ENCODE data around the gene SART1.
"Not testable (repeated sequence)": the region's sequence is repeated elsewhere in the genome, so short reads cannot be mapped to it uniquely, and the experiment has no call there.

SART1 gene

DNA sequence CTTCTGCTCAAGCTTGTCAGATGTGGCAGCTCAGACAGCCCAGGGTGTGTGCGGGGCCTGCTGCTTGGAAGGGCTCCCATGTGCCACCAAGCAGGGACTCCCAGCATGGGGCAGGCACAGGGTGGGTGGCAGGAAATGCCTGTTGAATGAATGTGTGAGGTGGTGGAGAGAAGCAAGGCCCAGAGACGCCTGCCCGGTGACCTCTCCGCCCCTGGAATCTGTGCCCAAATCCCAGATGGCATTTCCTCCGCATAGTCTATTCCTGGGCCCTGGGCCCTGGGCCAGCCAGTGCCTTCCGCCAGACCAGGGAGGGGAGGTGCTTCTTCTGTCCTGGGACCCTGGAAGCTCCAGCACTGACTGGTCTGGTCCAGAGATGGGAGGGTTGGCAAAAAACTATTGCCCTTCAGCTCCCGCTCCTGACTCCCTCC, 53.9 kb downstream of the SART1 start:
- Histone ChIP-seq H3K4me3 (ENCODE audit: low read depth, low read length) (no peak overlapping the region), H3K9ac (ENCODE audit: low read depth, low read length) (no peak overlapping the region), H3K36me3 (ENCODE audit: control insufficient read depth, insufficient read depth, low read length) (no peaks in the 10 kb centered on the region), H3K27me3 (ENCODE audit: control insufficient read depth, insufficient read depth, low read length) (peaks cover 10% of the 10 kb centered on the region), H3K9me3 (ENCODE audit: control insufficient read depth, insufficient read depth, low read length) (no peaks in the 10 kb centered on the region), H3K4me1 (ENCODE audit: control insufficient read depth, insufficient read depth, low read length) (no peaks in the 10 kb centered on the region)

DNA sequence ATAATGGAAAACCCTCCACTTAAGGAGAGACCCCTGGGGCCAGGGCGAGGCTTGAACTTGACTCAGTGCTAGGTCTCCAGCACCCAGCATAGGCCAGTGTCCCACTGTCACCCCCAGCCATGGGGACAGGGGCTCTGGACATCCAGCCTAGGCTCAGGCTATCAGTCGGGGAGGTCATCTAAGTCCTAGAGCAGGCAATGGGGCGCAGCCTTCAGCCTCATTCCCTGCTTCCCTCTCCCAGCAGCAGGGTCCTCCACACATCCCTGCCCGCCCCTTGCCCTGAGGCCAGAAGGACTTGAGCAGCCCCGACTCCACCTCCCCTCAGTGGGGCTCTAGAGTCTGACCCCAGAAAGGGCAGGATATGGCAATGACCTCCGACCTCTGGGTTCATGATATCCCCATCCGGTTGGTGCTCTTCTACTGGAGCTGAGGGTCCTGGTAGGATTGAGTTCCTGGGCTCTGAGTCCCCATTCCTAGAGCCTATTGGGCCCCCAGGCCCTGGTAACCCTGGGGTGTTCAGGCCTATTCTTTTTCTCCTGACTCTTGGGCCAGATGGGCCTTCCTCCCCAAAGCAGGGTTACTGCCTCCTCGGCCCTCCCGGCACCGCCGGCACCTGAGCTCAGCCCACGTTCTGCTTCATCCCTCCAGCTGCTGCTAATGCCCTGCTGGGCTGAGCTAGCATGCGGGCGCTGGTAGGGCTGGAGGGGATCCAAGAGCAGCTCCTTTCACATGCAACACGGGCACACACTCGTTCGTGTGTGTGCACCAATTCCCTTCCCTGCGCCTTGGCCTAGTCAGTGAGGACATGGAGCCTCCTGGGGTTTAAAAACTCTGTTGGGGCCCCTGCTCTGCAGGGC, 54.6 kb downstream of the SART1 start:
- H3K4me1 ChIP-seq (ENCODE audit: control insufficient read depth, insufficient read depth, low read length), result no peaks in the 10 kb centered on the region
- H3K4me3 ChIP-seq (ENCODE audit: low read depth, low read length), result no peak overlapping the region
- H3K9ac ChIP-seq (ENCODE audit: low read depth, low read length), result no peak overlapping the region

DNA sequence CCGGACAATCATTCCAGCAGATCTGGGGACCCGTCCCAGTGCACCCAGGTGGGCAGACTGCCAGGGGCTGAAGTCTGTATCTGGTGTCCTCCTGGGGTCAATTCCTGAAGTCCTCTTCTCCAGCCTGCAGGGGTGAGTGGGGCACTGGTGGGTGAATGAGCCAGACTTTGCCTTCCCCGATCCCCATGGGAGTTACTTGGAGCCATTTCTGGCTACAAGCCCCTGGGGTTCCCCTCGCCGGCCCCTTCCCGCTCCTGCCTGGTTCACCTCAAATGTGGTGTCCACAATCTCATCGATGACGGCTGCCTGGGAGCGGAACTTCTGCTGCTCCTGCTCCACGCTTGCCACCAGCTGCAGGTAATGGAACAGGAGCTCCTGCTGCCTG, 55.3 kb downstream of the SART1 start:
- Histone ChIP-seq H3K4me3 (ENCODE audit: low read depth, low read length) (no peak overlapping the region), H3K9ac (ENCODE audit: low read depth, low read length) (no peak overlapping the region), H3K9me3 (ENCODE audit: control insufficient read depth, insufficient read depth, low read length) (no peaks in the 10 kb centered on the region), H3K36me3 (ENCODE audit: control insufficient read depth, insufficient read depth, low read length) (no peaks in the 10 kb centered on the region), H3K27me3 (ENCODE audit: control insufficient read depth, insufficient read depth, low read length) (peaks cover 9% of the 10 kb centered on the region), H3K4me1 (ENCODE audit: control insufficient read depth, insufficient read depth, low read length) (no peaks in the 10 kb centered on the region)

More for the DNA sequence above, 54.6 kb downstream of the SART1 start:
- Histone ChIP-seq H3K27me3 (ENCODE audit: control insufficient read depth, insufficient read depth, low read length) (peaks cover 10% of the 10 kb centered on the region), H3K36me3 (ENCODE audit: control insufficient read depth, insufficient read depth, low read length) (no peaks in the 10 kb centered on the region), H3K9me3 (ENCODE audit: control insufficient read depth, insufficient read depth, low read length) (no peaks in the 10 kb centered on the region)

DNA sequence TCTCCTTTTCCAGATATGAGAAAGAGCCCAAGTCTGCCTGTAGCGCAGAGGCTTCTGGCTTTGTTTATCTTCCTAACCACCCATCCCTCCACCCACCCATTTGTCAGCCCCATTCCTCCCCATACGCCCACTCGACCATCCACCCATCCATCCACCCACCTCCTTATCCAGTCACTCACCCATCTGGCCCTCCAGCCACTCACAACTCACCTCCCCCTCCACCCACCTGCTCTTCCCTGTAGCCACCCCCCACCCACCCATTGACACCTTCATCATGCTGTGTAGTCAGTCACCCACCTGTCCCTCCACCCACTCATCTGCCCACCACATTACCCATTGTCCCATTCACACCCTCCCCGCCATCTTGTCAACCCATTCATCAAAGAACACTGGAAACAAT, 55.8 kb downstream of the SART1 start:
- no peaks in the 10 kb centered on the region for H3K36me3 ChIP-seq (ENCODE audit: control insufficient read depth, insufficient read depth, low read length)
- no peaks in the 10 kb centered on the region for H3K4me1 ChIP-seq (ENCODE audit: control insufficient read depth, insufficient read depth, low read length)
- H3K4me3 ChIP-seq (ENCODE audit: low read depth, low read length), result no peak overlapping the region
- H3K9me3 ChIP-seq (ENCODE audit: control insufficient read depth, insufficient read depth, low read length), result no peaks in the 10 kb centered on the region
- no peak overlapping the region for H3K9ac ChIP-seq (ENCODE audit: low read depth, low read length)
- peaks cover 8% of the 10 kb centered on the region for H3K27me3 ChIP-seq (ENCODE audit: control insufficient read depth, insufficient read depth, low read length)

DNA sequence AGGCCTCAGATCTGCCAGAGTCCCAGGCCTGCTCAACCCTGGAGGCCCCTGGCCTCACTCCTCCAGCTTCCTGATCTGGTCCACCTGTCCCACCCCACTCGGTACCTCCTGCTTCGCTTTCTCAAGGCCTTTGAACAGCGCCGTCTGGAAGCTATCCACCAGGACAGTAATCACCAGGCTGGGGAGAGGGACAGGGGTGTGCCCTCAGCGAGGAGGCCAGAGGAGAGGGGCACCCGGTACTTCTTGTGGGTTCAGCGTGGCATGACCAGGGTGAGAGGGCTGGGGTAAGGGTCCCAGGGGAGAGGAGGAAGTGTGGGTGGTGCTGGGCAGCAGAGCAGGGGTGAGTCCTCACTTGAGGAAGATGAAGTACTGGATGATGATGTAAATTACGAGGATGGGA, 58.7 kb downstream of the SART1 start:
- no peaks in the 10 kb centered on the region for H3K9me3 ChIP-seq (ENCODE audit: control insufficient read depth, insufficient read depth, low read length)
- H3K36me3 ChIP-seq (ENCODE audit: control insufficient read depth, insufficient read depth, low read length), result no peaks in the 10 kb centered on the region
- H3K27me3 ChIP-seq (ENCODE audit: control insufficient read depth, insufficient read depth, low read length), result peaks cover 10% of the 10 kb centered on the region
- H3K4me1 ChIP-seq (ENCODE audit: control insufficient read depth, insufficient read depth, low read length), result no peaks in the 10 kb centered on the region
- no peak overlapping the region for H3K4me3 ChIP-seq (ENCODE audit: low read depth, low read length)
- H3K9ac ChIP-seq (ENCODE audit: low read depth, low read length), result no peak overlapping the region

DNA sequence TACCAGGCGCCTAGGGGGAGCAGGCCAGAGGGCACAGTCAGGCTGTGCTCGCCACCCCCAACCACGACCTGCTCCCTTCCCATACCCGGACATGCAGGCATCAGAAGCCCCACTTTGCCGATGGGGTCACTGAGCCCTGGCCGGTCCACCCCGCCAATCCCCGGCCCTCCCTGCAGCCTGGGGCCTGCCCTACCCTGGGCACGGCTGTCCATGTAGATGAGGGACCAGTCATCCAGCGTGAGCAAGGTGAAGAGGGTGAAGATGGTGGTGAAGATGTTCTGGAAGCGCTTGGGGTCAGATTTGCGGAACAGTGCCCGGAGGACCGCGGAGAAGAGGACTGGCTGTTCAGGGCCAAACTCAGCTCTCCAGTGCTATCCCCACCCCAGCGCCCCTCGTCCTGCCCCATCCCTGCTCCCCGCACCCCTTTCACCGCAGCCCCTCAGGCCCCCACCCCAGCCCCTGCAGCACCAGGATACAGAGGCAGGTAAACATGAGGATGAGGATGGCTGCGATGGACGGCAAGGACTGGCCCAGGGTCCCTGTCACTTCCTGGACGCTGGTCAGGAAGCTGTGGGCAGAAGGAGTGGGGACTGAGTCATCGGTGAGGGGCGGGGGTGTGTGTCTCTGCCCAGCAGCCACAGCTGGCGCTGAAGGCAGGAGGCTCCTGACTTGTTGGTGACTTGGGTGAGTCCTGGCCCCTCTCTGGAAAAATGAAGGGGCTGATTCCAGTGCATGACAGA, 59.3 kb downstream of the SART1 start:
- Histone ChIP-seq H3K9ac (ENCODE audit: low read depth, low read length) (no peak overlapping the region), H3K27me3 (ENCODE audit: control insufficient read depth, insufficient read depth, low read length) (peaks cover 10% of the 10 kb centered on the region), H3K4me3 (ENCODE audit: low read depth, low read length) (no peak overlapping the region), H3K9me3 (ENCODE audit: control insufficient read depth, insufficient read depth, low read length) (no peaks in the 10 kb centered on the region), H3K36me3 (ENCODE audit: control insufficient read depth, insufficient read depth, low read length) (no peaks in the 10 kb centered on the region), H3K4me1 (ENCODE audit: control insufficient read depth, insufficient read depth, low read length) (no peaks in the 10 kb centered on the region)

DNA sequence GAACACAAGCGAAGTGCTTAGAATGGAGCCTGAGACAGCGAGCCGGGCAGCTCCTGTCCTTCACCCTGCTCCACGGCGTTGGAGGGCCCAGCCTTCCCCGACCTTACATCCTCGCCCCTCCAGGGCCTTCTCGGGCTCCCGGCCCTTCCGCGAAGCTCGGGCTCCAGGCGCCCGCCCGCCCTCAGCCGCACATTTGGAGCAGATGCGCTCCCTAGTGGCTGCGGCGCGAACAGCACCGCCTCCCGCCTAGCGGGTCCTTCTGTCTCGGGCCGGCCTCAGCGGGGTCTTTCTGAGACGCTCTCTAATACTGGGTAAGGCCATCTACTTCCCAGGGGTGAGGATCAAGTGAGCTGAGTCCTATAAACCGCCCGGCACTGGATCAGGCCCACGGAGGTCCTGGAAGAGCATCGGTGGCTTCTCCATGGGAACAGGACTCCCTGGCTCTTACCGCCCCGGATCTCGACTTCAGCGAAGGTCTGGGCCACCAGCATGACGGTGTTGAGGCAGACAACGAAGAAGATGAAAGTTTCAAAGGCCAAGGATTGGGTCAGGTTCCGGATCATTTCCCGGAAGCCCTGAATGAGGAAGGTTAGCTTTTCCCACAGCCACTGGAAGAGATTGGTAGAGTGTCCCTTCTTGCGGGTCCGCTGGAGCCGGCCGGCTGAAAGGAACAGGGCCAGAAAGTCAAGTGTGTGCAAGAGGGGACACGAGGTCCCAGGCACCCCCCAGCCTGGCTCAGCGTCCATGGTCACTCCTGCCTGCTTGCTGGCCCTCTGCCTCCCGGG, 61.1 kb downstream of the SART1 start:
- no peak overlapping the region for H3K9ac ChIP-seq (ENCODE audit: low read depth, low read length)
- no peaks in the 10 kb centered on the region for H3K4me1 ChIP-seq (ENCODE audit: control insufficient read depth, insufficient read depth, low read length)
- peak overlapping the region; percentile 2 for H3K4me3 ChIP-seq (ENCODE audit: low read depth, low read length)

DNA sequence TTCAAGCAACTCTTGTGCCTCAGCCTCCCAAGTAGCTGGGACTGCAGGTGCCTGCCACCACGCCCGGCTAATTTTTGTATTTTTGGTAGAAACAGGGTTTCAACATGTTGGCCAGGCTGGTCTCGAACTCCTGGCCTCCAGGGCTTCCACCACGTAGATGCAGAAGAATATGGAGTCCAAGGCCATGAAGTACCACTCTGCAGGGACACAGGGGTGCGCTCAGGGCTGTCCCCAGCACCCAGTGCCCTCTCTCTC, 61.6 kb downstream of the SART1 start:
- H3K4me1 ChIP-seq (ENCODE audit: control insufficient read depth, insufficient read depth, low read length); H3K27me3 ChIP-seq (ENCODE audit: control insufficient read depth, insufficient read depth, low read length); H3K4me3 ChIP-seq (ENCODE audit: low read depth, low read length); H3K9ac ChIP-seq (ENCODE audit: low read depth, low read length); H3K36me3 ChIP-seq (ENCODE audit: control insufficient read depth, insufficient read depth, low read length); H3K9me3 ChIP-seq (ENCODE audit: control insufficient read depth, insufficient read depth, low read length): not testable (repeated sequence)

More for the DNA sequence above, 61.1 kb downstream of the SART1 start:
- Histone ChIP-seq H3K36me3 (ENCODE audit: control insufficient read depth, insufficient read depth, low read length) (no peaks in the 10 kb centered on the region), H3K9me3 (ENCODE audit: control insufficient read depth, insufficient read depth, low read length) (no peaks in the 10 kb centered on the region), H3K27me3 (ENCODE audit: control insufficient read depth, insufficient read depth, low read length) (peaks cover 10% of the 10 kb centered on the region)

DNA sequence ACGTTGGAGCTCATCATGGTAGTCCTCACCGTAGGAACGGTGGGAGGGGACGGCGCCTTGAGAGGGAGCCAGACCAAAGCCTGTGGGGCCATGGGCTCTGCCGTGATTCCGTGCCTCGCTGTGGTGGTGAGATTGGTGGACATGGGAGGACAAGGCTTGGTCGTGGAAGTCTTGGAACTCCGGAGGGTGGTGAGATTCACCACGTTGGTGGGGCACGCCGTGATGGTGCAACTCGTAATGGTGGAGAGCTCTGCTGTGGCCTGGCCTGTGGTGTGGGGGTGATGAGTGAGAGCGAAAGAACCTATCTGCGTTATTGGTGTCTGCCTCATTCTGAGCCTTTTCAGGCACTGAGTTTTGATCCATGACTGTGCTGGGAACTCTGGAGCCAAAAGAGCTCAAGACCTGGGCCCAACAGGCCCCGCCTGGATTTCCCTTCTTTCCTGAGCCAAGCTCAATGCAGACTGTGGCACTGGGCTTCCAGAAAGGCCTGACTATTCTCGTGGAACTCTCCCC, 64.5 kb downstream of the SART1 start, which contains the start of gene CATSPER1:
Gene CATSPER1 (minus strand): TSS at position 463 of the 513 bp plus-strand sequence. CDS start 100 bp downstream, at position 363.
- Histone ChIP-seq H3K36me3 (ENCODE audit: control insufficient read depth, insufficient read depth, low read length) (no peaks in the 10 kb centered on the region), H3K4me1 (ENCODE audit: control insufficient read depth, insufficient read depth, low read length) (no peaks in the 10 kb centered on the region), H3K9ac (ENCODE audit: low read depth, low read length) (no peak within 1 kb of the TSS), H3K27me3 (ENCODE audit: control insufficient read depth, insufficient read depth, low read length) (peaks cover 10% of the 10 kb centered on the region), H3K4me3 (ENCODE audit: low read depth, low read length) (no peak within 1 kb of the TSS), H3K9me3 (ENCODE audit: control insufficient read depth, insufficient read depth, low read length) (no peaks in the 10 kb centered on the region)

All from iPS-15b (cell line).